Stomach (tissue), 4 donors: ENCODE data around the gene MAG.

Source experiments
- EP300 ChIP-seq: sonication (generic); formaldehyde crosslinking; IDR thresholded peaks from one replicate; pipeline ENCODE4 v1.6.1; 2017; ENCODE audit warnings: antibody characterized with exemption
- POLR2A ChIP-seq, 4 donors: fragments of 450-650 bp; IDR thresholded peaks; one replicate each; pipeline ENCODE4 v1.6.1; 2016; ENCODE audit warnings: antibody characterized with exemption in 4 of 4, control low read depth in 2 of 4, mild to moderate bottlenecking in 1 of 4, moderate library complexity in 1 of 4
- POLR2AphosphoS5 ChIP-seq, 3 donors: sonication (generic); formaldehyde crosslinking; IDR thresholded peaks; one replicate each; pipeline ENCODE4 v1.6.1; 2016; ENCODE audit warnings: antibody characterized with exemption in 3 of 3
- TF ChIP-seq, protein P1 (sequence below), 7 experiments: fragments of 450-650 bp in 4 of 7; fragments of 200-600 bp in 3 of 7; sonication (generic) in 3 of 7; IDR thresholded peaks; one replicate each; pipeline ENCODE4 v1.5.1; 2016 to 2019; ENCODE audit warnings: antibody characterized with exemption in 7 of 7, control low read depth in 2 of 7, mild to moderate bottlenecking in 1 of 7

DNA sequence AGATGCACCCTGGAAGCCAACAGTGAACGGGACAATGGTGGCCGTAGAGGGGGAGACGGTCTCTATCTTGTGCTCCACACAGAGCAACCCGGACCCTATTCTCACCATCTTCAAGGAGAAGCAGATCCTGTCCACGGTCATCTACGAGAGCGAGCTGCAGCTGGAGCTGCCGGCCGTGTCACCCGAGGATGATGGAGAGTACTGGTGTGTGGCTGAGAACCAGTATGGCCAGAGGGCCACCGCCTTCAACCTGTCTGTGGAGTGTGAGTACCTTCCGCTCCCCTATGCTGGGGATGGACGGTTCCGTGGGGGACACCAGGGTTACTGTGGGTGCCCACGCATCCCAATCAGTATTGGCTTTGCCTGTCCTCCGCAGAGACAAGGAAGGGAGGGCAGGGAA lies 10.5 kb downstream of the MAG start:
- no peak for TF ChIP-seq POLR2A (IDR thresholded peaks at IDR 0.05)
- no peak for TF ChIP-seq POLR2AphosphoS5 (IDR thresholded peaks at IDR 0.05)
- TF ChIP-seq, protein P1, sequence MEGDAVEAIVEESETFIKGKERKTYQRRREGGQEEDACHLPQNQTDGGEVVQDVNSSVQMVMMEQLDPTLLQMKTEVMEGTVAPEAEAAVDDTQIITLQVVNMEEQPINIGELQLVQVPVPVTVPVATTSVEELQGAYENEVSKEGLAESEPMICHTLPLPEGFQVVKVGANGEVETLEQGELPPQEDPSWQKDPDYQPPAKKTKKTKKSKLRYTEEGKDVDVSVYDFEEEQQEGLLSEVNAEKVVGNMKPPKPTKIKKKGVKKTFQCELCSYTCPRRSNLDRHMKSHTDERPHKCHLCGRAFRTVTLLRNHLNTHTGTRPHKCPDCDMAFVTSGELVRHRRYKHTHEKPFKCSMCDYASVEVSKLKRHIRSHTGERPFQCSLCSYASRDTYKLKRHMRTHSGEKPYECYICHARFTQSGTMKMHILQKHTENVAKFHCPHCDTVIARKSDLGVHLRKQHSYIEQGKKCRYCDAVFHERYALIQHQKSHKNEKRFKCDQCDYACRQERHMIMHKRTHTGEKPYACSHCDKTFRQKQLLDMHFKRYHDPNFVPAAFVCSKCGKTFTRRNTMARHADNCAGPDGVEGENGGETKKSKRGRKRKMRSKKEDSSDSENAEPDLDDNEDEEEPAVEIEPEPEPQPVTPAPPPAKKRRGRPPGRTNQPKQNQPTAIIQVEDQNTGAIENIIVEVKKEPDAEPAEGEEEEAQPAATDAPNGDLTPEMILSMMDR (IDR thresholded peaks at IDR 0.05), result no peak
- no peak for TF ChIP-seq EP300
